GM19452 (cell line): Measurements from ENCODE around the gene LDB2.

ENCODE experiments used
- ATAC-seq: cut with Tn5 transposase; IDR thresholded peaks from one replicate; pipeline ENCODE4 v1.9.1; 2021; ENCODE audit not compliant: unreplicated experiment

Gene LDB2

DNA sequence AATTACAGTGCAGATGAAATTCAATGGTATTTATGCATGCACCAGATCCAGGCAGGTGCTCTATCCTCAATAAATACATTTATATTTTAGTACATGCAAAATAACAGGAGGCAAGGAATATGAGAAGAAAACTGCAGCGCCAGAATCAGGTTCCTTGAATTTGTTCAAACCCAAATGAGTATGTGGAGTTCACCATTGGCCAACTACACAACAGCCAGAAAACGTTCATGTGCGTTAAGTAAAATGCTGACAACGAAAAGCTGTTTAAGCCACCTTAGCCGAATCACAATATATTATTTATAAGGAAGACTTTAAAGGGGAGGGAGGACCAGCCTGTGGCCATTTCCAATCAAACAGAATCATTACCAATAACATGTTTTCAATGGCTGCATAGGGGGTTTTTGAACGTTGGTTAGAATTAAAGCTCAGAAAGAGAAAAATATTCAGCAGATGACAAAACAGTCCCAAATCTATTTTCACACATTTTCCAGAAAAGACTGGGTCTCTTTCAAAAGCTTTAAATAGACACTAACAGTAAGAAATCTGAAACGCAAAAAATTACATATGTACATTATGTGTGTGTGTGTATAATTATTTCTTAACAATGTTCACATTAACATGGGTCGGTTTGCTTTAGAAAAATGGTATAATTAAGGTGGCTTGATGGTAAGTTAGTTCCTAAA lies 171.9 kb downstream of the LDB2 start:
- no peak for ATAC-seq

DNA sequence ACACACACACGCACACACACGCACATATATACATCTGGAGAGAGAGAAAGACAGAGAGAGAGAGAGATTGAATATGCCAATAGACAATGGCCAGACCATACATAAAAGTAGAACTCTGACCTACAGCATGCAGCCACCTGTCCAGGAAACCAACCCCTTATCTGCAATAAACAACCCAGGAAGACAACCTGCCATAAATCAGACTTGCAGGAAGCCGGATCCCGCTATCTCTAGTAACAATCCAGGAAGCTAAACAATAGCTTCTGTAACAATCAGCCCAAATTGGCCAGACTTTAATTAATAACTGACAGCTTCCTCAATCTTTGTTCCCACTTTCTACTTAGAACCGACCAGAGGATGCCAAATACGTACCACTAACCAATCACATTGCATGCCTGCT lies 173.2 kb downstream of the LDB2 start:
- ATAC-seq: no peak

DNA sequence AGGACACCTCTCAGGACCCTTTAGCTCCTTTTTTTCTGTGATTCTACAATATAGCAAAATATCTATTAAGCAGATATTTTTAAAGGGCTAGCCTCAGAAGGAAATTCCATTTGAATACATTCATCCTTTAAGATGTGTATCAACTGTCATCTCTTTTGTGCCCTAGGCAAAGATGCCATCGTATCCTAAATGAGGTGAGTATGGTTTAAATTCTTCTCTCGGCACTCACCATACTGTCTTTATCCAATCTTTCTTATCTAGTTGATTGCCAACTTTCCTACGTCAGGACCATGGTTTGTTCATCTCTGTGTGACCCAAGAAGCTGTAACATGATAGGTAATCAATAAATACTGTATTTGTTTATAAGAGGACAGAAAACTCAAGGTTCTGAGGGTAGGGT lies 176.0 kb downstream of the LDB2 start:
- no peak for ATAC-seq

DNA sequence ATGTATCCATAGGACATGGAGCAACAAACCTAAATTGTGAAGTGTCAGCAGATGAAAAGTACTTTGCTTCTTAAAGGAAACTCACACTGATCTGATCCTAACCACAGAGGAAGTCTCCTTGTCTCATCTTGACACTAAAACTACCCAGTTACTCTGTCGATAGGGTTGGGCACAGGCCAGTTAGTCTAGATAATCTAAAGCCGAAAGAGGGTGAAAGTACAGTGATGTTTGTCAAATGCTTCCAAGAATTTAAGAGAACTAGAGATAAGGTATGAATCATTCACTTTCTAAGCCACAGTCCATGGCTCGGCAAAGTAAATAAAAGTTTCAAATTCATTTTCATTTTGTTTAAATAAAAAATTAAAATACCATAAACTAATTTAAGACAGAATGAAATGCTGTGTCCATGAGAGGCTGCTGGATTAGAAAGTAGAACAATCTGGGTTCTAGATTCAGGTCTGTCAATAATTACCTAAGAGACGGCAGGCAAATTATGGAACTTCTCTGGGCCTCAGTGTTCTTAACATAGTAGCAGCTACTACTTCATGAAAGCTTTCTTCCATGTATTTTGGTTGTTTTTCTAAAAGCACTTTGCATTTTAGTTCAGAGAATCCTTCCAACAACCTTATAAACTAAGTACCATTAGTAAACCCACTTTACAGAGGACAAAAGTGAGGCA lies 176.7 kb downstream of the LDB2 start:
- ATAC-seq: no peak

DNA sequence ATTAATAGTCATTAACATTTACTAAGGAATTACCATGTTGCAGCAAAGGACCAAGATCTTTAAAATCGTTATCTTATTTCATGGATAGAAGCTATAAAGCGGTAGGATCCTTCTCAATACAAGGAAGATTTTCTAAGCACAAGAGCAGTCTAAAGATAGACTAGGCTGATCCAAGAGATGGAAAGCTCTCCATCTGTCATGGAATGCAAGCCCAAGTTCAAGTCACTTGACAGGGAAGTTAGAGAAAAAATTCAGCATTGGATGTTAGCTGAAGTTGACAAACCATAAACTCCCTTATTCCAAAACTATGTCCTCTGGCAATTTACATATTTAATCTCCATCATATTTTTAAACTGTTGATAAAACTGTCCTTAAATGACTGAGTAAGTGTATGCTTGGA lies 177.7 kb downstream of the LDB2 start:
- ATAC-seq: no peak

DNA sequence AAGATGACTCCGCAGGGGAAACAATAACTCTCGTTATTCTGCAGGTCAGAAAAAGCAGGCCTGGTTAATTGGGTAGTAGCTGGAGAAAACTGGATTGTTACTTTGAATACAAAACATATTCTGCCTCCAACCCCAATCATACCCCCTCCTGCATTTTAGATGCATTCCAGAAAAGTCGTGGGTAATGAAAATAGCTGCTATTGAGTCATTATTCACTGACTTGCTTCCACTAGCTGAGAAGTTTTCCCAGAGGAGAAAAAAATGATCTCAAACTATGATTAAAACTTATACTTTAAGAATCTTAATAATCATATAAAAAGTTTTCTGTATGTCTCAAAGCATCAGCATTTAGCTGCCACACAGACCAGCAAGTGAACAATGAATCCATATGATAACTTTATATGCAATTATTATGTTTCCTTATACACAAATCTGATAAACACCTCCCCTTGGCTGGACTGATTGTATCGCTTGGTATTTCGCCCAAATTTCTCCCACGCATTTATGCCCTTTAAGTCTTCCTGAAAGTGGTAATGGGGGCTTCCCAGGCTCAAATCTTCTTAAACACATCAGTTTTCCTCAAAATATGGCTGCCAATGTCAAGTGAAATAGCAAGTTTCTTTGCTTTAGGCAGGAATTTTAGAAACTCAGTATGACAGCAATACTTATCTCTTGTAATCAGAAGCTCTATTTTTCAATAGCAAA lies 181.0 kb downstream of the LDB2 start:
- no peak for ATAC-seq

DNA sequence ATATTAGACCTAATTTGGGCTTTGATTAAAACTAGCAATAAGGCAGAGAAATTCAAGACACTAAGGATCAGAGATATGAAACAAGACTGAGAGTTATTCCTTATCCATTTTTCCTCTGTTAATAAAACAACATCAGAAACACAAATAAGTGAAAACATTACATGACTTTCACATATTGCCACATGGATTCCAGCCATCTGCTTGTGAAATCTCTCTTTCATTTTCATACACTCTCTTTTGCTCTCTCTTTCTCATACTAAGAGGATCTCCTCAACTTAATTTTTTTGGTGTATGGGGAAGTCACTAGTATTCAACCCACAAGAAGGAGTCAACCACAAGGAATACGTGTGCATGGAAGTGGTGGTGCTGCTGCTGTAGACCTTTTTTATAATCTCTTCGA lies 183.0 kb downstream of the LDB2 start:
- no peak for ATAC-seq

DNA sequence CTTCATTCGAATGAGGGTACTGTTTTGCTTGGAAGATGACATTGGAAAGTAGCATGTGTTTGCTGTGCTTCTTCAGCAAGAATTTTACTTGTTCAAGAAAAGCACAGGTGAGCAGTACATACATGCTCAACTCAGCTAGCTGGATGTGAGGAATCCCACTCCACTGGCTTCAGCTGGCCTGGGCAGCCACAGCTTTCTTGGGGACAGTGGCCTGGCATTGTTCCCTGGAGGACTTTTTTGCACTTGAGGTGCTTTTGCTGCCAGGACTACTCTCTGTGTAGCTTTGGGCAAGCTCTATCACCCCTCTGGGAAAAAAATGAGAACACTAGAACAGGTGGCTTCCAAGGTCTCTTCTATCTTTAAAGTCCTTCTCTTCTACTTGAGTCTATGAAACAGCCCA lies 184.3 kb downstream of the LDB2 start:
- no peak for ATAC-seq

DNA sequence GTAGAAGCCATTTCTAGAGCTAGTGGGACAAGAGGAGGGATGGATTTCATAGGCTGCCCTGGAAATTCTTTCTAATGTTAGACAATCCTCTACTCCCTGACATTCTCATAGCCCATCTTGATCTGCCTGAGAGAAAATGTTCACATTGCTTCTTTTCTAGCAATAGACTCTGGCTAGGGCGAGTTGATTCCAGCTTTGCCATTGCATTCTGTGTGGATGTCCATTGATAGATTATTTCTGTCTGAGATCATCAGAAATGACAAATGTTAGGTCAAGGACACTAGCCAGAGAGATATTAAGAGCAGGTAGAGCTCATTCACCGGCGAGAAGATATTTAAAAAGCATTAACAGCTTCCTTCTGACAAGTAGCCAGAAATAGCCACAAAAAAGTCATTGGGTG lies 184.7 kb downstream of the LDB2 start:
- ATAC-seq: no peak

DNA sequence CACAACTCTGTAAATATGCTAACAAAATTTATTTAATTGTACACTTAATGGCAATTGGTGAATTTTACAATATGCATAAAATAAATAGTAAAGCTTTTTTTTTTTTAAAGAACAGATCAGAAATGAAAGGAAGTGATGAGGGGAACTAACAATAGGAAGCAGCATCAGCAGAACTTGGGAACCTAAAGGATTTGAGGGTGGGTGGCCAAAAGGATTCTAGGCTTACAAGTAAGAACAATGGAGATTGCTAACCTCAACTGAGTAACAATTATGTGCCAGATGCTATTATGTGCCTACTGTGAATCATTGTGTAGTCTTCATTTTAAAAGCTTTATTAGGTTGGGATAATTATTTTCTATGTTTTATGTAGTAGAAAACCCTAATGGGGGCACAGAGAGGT lies 185.2 kb downstream of the LDB2 start:
- no peak for ATAC-seq

DNA sequence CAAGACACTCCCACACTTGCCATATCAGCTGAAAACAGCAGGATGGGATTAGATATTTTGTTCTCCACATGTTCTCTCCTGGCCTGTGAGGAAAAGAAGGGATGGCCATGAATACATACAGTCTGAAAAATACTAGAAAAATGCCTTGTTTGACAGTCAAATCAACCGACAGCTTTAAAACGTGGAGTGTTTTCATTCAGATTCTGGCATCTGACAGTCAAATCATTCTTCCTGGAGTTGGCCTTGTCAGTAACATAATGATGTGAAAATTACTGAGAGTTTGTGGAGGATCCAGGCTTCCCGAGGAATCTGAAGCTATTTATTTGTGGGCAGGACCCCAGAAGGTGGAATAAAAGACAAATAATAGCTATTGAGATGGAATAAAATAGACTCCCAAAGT lies 188.2 kb downstream of the LDB2 start:
- ATAC-seq: no peak

DNA sequence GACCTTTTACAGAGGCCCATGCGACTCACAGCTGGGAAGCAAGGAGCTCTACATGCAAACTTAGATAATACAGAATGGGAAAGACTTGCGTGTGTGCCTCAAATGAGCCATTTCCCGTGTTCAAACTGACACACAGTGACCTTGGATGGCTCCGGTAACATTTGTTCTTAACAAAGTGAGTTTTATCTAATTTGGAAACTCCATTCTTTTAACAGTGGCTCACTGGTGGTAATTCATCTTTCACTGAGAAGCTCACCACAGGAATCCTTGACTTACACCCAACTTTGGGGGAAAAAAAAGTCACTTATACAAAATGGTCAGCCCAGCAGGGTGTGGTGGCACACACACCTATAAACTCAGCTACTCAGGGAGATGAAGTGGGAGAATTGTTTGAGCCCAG lies 190.6 kb downstream of the LDB2 start:
- no peak for ATAC-seq

DNA sequence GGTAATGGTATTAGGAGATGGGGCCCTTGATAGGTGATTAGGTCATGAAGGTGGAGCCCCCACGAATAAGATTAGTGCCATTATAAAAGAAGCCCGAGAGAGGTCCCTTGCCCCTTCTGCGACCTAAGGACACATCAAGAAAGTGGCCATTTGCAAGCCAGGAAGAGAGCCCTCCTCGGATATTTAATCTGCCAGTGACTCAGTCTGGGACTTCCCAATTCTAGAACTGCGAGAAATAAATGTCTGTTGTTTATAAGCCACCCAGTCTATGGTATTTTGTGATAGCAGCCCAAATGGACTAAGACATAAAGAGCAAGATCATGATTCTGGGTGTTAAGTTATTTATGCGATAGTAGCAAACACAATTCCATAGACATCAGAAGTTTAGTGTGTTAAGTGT lies 192.2 kb downstream of the LDB2 start:
- no peak for ATAC-seq

DNA sequence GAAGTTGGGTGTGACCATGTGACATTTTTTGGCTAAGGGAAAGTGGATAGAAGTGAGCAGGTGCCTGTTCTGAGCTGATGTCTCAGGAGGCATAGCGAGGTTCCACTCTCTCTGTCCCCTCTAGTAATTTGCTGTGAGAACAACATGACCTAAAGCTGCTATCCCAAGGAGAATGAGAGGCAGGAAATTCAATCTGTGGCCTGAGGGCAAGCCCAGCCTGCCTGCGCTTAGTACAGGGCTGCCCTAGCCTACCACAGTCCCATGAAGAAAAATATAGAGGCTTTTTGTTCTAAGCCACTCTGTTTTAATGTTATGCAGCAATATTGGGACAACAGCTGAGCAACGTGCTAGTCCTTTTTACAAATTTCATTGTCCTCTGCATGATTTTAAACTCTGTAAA lies 193.1 kb downstream of the LDB2 start:
- no peak for ATAC-seq

DNA sequence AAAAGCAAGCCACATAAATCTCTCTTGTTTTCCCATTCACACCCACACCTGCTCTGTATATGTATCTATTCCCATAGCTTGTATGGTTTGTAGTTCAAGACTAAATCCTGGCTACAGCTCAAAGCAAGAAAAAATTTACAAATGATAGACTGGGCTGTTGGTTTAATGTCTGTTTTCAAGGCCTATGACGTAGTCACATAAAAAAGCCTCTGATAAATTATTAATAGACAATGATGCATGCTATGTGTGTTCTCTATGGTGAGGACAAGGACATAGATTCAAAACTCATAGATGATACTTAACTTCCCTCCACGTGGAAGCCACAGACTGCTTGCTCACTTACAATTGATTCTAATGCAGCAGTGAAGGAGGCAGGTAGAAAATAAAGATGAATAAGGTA lies 194.0 kb downstream of the LDB2 start:
- ATAC-seq: no peak

DNA sequence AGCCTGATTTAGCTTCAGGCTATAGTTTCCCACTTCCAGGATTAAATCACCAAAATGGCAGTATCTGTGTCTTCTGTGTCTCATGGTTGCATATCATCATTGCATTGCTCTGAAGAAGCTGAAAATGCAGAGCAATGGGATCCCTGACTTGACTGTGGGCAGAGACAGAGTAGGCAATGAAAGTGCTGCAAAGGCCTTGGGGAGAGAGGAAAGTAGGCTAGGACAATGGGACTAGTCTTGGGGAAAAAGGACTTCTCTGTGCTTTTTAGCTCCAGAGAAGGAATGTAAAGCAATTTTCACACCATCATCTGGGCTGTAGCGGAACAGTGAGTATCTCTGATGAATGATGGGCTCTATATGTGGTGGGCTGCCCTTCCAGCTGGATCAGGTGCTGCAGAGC lies 202.5 kb downstream of the LDB2 start:
- no peak for ATAC-seq

DNA sequence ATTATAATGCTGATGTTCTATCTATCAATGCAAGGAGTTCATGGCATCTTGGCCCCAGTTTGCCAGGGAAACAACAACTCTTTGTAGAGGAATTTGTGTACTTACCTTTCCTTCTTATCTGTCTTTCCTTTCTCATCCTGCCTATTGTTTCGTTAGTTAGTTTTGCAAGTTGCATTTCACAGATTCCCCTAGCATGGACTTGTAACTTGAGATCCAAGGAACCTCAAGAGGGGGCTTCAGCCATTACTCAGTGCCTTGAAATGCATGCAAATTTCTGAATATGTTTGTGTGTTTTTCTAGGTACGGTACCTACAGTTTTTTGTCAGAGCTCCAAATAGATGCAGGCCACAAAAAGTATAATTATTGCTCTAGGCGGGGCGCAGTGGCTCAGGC lies 203.6 kb downstream of the LDB2 start:
- no peak for ATAC-seq

DNA sequence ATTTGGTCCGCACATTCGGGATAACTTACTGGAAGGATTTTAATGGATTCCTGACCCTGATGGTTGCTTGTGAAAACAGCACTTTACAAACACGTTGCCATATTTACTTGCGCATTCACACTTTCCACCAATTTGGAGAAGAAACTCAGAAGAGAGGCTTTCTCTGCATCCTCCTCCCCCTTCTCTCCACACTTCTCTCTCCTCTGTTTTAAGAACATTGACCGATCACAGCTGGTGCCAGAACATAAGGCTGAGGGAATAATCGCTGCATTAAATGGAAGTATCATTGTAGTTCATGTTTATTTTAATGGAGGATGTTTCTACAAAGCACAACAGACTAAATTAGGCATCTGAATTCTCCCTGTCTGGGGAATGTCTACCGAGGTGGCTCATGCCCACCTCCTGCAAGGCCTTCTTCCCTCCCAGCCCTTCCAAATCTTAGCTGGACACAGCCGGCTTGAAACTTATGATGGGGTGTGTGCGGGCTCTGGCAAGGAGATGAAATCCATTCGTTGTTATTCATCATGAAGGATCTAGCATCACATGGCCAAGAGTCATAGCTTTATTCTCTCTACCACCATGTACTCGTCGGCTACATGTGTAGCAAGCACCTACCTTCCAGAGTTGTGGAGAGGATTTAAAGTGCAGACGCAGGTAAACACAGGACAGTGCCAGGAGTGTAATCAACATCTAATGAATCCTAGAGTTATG lies 204.1 kb downstream of the LDB2 start:
- no peak for ATAC-seq

DNA sequence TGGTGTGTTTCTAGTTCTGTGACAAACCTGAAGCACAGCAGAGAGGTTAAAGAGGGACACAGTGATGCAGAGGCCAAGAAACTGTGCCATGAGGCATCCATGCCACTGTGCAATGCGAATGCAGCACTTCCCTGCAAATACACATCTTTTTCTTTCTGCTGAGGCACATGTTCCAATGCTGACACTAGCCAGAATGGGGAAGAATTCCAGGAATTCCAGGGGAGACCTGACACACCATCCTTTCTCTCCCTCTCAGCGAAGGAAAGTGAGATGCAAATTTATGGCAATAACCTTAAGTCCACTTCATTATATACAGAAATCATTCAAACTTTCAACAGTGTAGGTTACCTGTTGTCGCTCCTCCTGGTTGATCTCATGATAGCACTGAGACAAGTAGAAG lies 204.8 kb downstream of the LDB2 start:
- no peak for ATAC-seq

DNA sequence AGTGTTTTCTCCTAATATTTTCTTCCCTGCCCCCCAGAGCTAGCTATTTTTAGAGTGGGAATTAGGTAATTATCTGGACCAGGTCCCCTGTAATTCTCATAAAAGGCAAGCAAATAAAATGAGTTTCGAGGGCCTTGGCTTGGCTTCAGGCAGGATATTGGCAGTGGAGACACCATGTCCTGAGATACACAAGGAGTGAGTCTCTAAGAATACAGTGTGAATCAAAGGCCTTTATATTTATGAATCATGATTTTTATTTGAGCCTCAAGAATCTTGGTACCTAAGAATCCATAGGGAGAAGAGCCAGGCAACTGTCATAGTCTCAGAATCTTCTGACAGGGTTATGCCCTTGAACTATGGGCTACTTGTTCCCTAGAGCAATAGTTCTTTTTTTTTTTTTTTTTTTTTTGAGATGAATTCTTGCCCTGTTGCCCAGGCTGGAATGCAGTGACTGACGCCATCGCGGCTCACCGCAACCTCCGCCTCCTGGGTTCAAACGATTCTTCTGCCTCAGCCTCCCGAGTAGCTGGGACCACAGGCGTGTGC lies 205.4 kb downstream of the LDB2 start:
- ATAC-seq: no peak

DNA sequence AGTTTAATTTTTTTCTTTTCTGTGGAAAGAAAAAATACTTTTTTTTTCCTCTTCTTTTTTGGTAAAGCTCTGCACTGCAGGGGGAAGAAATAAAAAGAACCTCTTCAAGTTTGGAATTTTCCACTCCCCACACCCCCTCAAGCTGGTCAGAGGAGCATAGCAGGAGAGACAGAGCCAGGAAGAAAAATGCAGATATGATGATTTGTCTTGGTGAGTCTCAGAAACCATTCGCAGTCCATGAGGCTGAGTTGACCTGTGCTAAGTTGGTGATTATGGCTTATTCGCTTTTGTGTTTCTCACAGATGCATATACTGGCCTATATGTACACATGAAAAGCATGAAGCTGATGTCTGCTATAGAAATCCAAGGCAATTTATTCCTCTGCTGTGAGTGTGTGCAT lies 205.9 kb downstream of the LDB2 start:
- no peak for ATAC-seq

DNA sequence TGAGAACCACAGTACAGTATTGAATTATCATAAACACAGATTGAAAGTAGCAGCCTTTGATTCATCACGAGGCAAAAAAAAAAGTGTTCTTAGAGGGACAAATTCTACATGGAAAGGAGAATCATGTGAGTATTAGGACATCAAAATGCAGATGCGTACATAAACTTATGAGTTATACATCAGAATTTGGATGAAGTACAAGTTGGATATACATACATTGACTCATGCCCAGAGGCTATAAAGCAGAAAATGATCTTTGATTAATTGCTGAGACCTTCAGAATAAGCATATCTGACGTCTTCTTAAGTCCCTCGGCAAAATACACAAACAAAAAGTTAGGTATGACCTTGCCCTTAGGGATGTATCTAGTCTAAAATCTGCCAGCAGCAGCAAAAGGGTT lies 206.4 kb downstream of the LDB2 start:
- no peak for ATAC-seq
